GM18861 (cell line): ENCODE results near the gene MTRFR.

Source experiments
- ATAC-seq: cut with Tn5 transposase; IDR thresholded peaks from one replicate; pipeline ENCODE4 v1.9.1; 2021; ENCODE audit not compliant: unreplicated experiment

MTRFR gene

DNA sequence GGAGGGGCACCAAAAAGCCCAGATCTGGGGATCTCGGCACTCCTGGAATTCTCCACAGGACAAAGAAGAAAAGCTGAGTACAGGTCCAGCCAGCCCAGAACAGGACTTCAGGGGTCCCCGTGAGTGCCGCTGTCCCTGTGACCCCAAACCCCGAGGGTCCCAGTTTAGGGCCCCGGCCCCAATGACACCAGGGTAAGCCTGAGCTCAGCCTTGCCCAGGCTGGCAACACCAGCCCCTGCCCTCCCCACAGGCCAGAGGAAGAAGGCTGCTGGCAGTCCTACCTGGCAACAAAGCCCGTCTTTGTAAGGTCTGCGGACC, 36.6 kb downstream of the MTRFR start:
- ATAC-seq: no peak

DNA sequence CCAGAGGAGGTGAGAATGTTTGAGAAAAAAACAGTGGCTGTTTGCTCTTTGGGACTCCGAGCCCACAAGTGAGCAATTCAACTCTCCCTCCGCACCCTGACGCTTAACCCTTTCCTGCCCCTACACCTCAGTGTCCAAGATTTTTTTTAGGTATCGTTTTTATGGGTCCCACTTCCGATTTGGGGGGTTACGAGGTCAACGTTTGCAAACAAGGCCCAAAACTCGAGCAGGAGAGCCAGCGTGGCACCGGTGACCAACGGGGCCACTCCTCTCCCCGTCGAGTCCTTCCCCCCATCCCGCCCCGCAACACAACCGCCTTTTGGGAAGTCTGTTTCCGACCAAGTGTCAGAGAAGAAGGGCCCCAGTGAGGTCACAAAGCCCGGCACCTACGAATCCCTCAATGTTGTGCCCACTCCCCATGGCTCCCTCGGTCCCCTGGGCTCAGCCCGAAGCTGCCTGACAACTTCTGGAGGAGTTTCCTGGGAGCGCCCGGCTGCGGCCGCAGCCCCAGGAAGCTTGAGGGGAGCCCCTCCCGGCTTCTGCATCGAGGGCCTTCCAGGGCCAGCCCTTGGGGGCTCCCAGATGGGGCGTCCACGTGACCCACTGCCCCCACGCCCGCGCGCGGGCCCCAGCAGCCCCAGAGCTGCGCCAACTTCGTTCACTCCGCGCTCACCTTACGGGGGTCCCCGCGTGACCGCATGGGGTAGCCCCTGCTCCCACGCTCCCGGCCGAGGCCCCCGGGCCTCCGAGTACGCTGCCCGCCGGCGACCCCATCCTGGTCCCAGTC, 37.2 kb downstream of the MTRFR start:
- ATAC-seq: peak; percentile 12

DNA sequence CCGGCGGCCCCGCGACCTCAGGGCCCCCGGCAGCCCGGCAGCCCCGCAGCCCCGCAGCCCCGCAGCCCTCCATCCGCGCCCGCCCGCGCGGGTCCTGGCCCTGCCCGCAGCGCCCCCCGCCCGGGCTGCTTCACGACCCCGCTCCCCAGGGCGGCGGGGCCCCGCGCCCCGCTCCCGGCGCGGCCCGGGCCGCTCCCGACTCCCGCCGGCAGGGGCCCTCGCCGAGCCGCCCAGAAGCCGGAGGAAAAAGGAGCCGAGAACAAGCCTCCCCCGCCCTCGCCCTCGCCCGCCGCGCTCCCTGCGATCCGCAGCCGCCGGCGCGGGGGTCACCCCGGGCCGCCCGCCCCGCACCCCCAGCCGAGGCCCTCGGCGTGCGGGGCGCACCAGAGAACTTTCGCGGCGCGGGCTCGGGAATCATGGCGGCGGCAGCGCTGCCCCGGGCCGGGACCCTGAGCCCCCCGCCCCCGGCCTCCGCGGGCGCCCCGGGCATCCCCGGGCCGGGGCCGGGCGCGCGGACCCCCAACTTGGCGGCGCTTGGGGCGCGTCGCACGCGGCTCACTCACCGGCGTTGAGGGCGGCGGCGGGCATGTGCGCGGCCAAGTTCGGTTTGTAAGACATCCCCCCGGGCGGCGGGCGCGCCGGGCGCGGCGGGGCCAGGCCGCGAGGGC, 37.9 kb downstream of the MTRFR start:
- peak; percentile 34 for ATAC-seq

- no peak for ATAC-seq
These were observed 39.9 kb downstream of the MTRFR start for GRCh38 chr12:123273166-123273565.

DNA sequence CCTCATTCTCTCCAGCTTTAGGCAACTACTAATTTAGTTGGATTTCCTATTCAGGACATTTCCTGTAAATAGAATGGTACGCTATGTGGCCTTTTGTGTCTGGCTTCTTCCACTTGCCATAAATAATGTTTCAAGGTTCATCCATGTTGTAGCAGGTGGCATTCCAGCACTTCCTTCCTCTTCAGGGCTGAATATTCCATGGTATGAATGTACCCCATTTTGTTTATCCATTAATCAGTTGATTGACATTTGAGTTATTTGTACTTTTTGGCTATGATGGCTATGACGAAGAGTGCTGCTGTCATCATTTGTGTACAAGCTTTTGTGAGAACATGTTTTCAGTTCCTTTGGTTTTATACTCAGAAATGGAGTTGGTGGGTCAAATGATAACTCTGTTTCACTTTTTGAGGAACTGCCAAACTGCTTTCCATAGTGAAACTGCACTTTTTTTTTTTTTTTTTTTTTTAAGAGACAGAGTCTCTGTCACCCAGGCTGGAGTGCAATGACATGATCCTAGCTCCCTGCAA, 44.9 kb downstream of the MTRFR start:
- ATAC-seq: peak; percentile 79

DNA sequence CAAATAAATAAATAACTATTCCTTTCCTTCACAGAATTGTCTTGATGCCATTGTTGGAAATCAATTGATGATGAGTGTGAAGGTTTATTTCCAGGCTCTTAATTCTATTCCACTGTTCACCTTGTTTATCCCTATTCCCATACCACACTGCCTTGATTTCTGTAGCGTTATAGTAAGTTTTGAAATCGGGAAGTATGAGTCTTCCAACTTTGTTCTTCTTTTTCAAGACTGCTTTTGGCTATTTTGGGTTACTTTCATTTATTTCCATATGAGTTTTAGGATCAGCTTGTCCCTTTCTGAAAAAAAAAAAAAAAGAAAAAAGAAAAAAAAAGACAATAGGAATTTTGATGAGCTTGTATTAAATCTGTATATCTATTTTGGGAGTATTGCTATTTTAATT, 47.7 kb downstream of the MTRFR start:
- ATAC-seq: no peak

- ATAC-seq: no peak
These were observed 48.9 kb downstream of the MTRFR start for GRCh38 chr12:123282111-123282510.

GRCh38 chr12:123283461-123283860, 50.2 kb downstream of the MTRFR start:
- no peak for ATAC-seq

DNA sequence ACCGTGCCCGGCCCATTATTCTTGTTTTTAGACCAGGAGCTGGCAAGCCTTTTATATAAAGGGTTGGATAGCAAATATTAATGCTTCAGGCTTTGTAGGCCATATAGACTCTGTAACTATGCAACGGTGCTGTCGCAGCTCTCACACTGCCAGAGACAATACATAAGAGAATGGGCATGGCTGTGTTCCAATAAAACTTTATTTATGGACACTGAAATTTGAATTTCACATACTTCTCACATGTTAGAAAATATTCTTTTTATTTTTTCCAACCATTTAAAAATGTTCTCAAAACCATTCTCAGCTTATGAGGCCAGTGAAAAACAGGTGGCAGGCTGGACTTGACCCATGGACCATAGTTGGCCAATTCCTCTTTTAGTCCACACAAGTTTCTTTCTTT, 51.4 kb downstream of the MTRFR start:
- ATAC-seq: no peak

GRCh38 chr12:123286652-123287373, 53.6 kb downstream of the MTRFR start:
- no peak for ATAC-seq

GRCh38 chr12:123288751-123289346, 55.6 kb downstream of the MTRFR start:
- no peak for ATAC-seq

DNA sequence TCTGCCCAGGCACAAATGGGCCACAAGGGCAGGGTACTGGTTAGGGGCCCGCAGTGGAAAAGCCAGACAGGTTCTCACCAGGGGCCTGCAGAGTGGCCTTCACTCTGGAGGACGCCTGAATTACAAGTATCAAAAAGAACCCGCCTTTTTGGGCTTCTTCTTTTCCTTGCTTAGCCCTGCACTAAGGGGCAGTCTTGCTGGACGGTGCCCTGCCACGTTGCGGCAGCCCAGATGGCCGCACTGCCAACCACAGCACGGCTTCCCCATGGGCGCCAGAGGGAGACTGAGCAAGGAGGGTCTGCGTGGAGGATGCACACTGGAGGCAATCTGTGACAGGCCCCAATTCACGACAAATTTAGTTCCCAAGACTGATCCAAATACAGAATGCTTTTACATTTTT, 56.7 kb downstream of the MTRFR start:
- no peak for ATAC-seq

GRCh38 chr12:123293178-123293760, 60.0 kb downstream of the MTRFR start:
- no peak for ATAC-seq

- ATAC-seq: no peak
These were observed 71.9 kb downstream of the MTRFR start for GRCh38 chr12:123305136-123305535.

DNA sequence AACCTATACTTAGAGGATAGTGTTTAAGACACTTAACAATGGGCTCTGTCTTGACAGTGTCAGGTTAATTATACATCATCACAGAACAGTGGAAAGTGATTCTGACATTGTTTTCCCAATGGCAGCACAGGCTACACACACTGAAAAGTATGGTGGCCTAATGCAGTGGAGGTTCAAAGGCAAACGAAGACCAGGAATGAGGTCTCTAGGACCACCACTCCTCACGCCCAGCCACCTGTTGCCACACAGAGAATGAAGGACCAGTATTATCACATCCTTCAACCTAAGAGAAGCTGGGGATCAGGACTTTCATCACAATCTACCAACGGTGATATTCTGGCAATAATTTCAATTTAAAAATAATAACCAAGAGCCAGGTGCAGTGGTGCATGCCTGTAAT, 73.0 kb downstream of the MTRFR start:
- no peak for ATAC-seq
